KMS-11 (cell line): ENCODE measurements around the gene RMDN2.
"Not testable (repeated sequence)": the region's sequence is repeated elsewhere in the genome, so short reads cannot be mapped to it uniquely, and the experiment has no call there.

Source experiments
- H2AFZ ChIP-seq: fragments of 200-600 bp; sonication (generic); 2 replicates; pipeline ENCODE4 v1.6.1; 2016; ENCODE audit warnings: antibody characterized with exemption, mixed run types, low read depth
- H3K27ac ChIP-seq: fragments of 200-600 bp; sonication (generic); 2 replicates; pipeline ENCODE4 v1.6.1; 2016; ENCODE audit warnings: mild to moderate bottlenecking, mixed run types
- H3K27me3 ChIP-seq: fragments of 200-600 bp; sonication (generic); 2 replicates; pipeline ENCODE4 v1.6.1; 2017; ENCODE audit warnings: mild to moderate bottlenecking, low read depth, mixed run types, moderate library complexity; ENCODE audit not compliant: insufficient read depth
- H3K36me3 ChIP-seq: fragments of 200-600 bp; sonication (generic); 2 replicates; pipeline ENCODE4 v1.6.1; 2017; ENCODE audit warnings: mild to moderate bottlenecking, mixed run types; ENCODE audit not compliant: insufficient read depth
- H3K4me1 ChIP-seq: fragments of 200-600 bp; sonication (generic); 2 replicates; pipeline ENCODE4 v1.6.1; 2016; ENCODE audit warnings: mild to moderate bottlenecking, low read depth, mixed run types; ENCODE audit not compliant: poor library complexity, severe bottlenecking
- H3K4me2 ChIP-seq: fragments of 200-600 bp; sonication (generic); 2 replicates; pipeline ENCODE4 v1.7.0; 2016; ENCODE audit warnings: mild to moderate bottlenecking, mixed run types
- H3K4me3 ChIP-seq: fragments of 200-600 bp; sonication (generic); IDR thresholded peaks from 2 replicates; pipeline ENCODE4 v1.6.1; 2017; ENCODE audit warnings: low read depth, low read length, mixed read lengths; ENCODE audit not compliant: insufficient read depth
- H3K79me2 ChIP-seq: fragments of 200-600 bp; sonication (generic); 2 replicates; pipeline ENCODE4 v1.6.1; 2016; ENCODE audit warnings: low read depth, mixed run types; ENCODE audit not compliant: insufficient read depth
- H3K9ac ChIP-seq: fragments of 200-600 bp; sonication (generic); 2 replicates; pipeline ENCODE4 v1.6.1; 2016; ENCODE audit warnings: mild to moderate bottlenecking, mixed run types
- H4K20me1 ChIP-seq: fragments of 200-600 bp; sonication (generic); 2 replicates; pipeline ENCODE4 v1.6.1; 2016; ENCODE audit warnings: mild to moderate bottlenecking, mixed run types; ENCODE audit not compliant: insufficient read depth
- TF ChIP-seq, protein P1 (sequence below): fragments of 200-600 bp; sonication (generic); conservative IDR thresholded peaks from 2 replicates; pipeline ENCODE4 v1.6.1; 2017; ENCODE audit warnings: low read depth, mild to moderate bottlenecking, antibody characterized with exemption, low read length, moderate library complexity, mixed read lengths

Gene RMDN2

DNA sequence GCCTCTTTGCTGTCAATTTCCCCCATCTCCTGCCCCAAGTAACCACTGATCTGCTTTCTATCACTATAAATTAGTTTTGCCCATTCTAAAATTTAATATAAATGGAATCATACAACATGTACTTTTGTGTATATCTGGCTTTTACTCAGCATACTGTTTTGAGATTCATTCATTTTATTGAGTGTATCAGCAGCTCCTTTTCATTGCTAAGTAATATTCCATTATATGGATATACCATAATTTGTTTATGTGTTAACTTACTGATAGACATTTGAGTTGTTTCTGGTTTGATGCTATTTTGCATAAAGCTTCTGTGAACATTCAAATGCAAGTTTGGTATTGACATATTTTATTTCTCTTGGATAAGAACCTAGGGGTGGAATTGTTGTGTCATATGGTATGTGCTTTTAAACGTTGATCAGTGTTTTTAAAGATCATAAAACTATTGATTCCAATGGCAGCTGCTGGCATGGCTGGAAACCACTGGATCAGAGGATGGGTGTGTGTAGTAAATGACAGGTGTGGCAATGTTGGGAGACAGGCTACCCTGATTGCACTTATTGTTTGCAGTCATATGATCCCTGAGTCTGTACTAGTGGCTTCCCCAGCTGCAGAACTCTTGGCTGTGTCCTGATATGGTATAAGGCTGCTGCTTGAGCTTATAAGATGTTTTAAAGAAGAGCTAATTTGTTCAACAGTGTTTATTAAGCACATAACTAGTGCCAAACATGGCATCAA lies 75.6 kb downstream of the RMDN2 start:
- Histone ChIP-seq H3K4me3 (no peak overlapping the region), H3K27ac (no peak overlapping the region), H3K4me1 (no peaks in the 10 kb centered on the region), H3K4me2 (no peak overlapping the region), H3K79me2 (no peaks in the 10 kb centered on the region), H3K36me3 (no peaks in the 10 kb centered on the region), H3K27me3 (no peaks in the 10 kb centered on the region), H4K20me1 (no peaks in the 10 kb centered on the region), H3K9ac (no peak overlapping the region), H2AFZ (no peak overlapping the region)
- TF ChIP-seq, protein P1, sequence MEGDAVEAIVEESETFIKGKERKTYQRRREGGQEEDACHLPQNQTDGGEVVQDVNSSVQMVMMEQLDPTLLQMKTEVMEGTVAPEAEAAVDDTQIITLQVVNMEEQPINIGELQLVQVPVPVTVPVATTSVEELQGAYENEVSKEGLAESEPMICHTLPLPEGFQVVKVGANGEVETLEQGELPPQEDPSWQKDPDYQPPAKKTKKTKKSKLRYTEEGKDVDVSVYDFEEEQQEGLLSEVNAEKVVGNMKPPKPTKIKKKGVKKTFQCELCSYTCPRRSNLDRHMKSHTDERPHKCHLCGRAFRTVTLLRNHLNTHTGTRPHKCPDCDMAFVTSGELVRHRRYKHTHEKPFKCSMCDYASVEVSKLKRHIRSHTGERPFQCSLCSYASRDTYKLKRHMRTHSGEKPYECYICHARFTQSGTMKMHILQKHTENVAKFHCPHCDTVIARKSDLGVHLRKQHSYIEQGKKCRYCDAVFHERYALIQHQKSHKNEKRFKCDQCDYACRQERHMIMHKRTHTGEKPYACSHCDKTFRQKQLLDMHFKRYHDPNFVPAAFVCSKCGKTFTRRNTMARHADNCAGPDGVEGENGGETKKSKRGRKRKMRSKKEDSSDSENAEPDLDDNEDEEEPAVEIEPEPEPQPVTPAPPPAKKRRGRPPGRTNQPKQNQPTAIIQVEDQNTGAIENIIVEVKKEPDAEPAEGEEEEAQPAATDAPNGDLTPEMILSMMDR = no peak

DNA sequence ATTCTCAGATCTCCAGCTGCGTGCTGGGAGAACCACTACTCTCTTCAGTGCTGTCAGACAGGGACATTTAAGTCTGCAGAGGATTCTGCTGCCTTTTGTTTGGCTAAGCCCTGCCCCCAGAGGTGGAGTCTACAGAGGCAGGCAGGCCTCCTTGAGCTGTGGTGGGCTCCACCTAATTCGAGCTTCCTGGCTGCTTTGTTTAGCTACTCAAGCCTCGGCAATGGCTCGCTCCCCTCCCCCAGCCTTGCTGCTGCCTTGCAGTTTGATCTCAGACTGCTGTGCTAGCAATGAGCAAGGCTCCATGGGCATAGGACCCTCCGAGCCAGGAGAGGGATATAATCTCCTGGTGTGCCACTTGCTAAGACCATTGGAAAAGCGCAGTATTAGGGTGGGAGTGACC lies 85.1 kb downstream of the RMDN2 start:
- not testable (repeated sequence) for H3K4me1 ChIP-seq, H3K79me2 ChIP-seq, H3K4me2 ChIP-seq, H4K20me1 ChIP-seq, H2AFZ ChIP-seq, H3K9ac ChIP-seq, H3K27me3 ChIP-seq, H3K36me3 ChIP-seq, H3K27ac ChIP-seq, H3K4me3 ChIP-seq

DNA sequence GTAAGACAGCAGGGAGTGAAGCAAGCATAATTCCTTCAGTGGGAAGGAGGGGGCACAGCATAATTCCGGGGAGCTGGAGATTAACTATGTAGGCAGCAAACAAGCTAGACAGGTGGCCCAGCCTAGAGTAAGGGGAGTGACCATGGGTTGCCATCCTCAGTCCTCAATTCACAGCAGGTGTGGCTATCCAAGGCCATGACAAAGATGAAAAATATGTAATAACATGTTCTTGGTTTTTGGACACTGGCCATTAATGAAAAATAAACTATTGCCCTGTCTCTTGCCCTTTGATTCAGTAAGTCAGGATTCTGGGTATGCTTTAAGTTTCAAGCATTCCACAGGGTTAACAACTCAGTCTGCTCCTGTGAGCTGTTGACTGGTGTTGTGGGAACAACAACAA lies 85.9 kb downstream of the RMDN2 start:
- Histone ChIP-seq H3K79me2 (no peaks in the 10 kb centered on the region), H4K20me1 (no peaks in the 10 kb centered on the region), H3K36me3 (no peaks in the 10 kb centered on the region), H3K4me3 (no peak overlapping the region), H3K9ac (no peak overlapping the region), H3K4me2 (no peak overlapping the region), H3K27me3 (no peaks in the 10 kb centered on the region), H2AFZ (no peak overlapping the region), H3K27ac (no peak overlapping the region), H3K4me1 (no peaks in the 10 kb centered on the region)
- TF ChIP-seq, protein P1 = no peak

DNA sequence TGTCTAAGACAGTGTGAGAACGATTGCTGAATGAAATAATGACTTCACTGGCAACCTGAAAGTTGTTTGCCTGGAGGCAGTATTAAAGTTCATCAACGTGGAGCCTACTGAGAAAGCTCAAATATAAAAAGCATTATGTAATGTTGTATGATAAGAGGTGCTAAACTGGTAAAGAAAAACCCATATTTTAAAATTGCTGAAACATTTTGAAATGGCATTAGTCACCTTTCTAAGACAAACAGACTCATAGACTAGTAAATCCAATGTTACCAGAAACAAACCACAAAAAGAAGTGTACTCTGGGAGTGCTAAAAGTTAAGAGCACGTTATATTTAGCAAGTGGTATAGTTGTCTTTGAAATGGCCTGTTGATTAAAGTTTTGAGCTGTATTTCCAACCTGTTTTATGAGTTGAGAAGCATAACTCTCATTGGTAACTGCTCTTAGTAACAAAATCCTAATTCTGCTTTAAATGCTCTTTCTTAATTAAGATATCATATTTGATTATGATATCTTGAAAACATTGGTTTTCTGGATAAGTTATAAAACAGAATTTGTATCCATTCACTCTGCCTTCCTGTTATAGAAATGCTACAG lies 88.2 kb downstream of the RMDN2 start:
- TF ChIP-seq, protein P1 = no peak
- no peaks in the 10 kb centered on the region for H3K27me3 ChIP-seq
- H3K9ac ChIP-seq = no peak overlapping the region
- H3K4me3 ChIP-seq = no peak overlapping the region
- H3K36me3 ChIP-seq = no peaks in the 10 kb centered on the region
- no peak overlapping the region for H2AFZ ChIP-seq
- H4K20me1 ChIP-seq = no peaks in the 10 kb centered on the region
- H3K4me1 ChIP-seq = no peaks in the 10 kb centered on the region
- no peaks in the 10 kb centered on the region for H3K79me2 ChIP-seq
- H3K4me2 ChIP-seq = no peak overlapping the region
- no peak overlapping the region for H3K27ac ChIP-seq

DNA sequence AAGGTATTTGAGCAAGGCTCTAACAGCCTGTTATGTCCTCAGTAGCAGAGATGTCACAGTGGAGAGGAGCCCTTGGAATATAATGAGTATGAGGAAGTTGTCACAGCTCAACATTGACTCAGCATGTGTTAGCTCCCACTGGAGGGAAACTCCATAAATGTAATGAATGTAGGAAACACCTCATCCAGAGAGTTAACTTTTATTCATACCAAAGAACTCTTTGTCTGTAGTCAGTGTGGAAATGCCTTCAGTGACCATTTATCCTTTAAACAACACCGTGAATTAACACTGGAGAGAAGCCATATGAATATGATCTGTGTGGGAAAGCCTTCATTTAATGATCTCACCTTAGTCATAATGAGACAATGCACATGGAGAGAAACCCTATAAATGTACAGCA lies 91.1 kb downstream of the RMDN2 start:
- no peak overlapping the region for H2AFZ ChIP-seq
- no peak overlapping the region for H3K4me3 ChIP-seq
- no peaks in the 10 kb centered on the region for H3K4me1 ChIP-seq
- H3K79me2 ChIP-seq = no peaks in the 10 kb centered on the region
- H3K27ac ChIP-seq = no peak overlapping the region
- no peaks in the 10 kb centered on the region for H3K27me3 ChIP-seq
- TF ChIP-seq, protein P1 = no peak
- no peaks in the 10 kb centered on the region for H4K20me1 ChIP-seq
- no peaks in the 10 kb centered on the region for H3K36me3 ChIP-seq
- H3K4me2 ChIP-seq = no peak overlapping the region
- no peak overlapping the region for H3K9ac ChIP-seq
